Stimulated activated CD4-positive, alpha-beta T cell treated with anti-CD3 and anti-CD28 coated beads, Interleukin-2, amount 100 ng/mL, for 48 hours (primary cell): ENCODE data around the gene RASIP1.
"Not testable (repeated sequence)": the region's sequence is repeated elsewhere in the genome, so short reads cannot be mapped to it uniquely, and the experiment has no call there.

Experiments
- DNase-seq, 2 donors: peaks; one replicate each; pipeline ENCODE4 v3.0.0-alpha.2; 2020

RASIP1 gene

GRCh38 chr19:48740164-48740972, at the start of gene RASIP1:
RASIP1 (minus strand) TSS chr19:48740610; CDS start chr19:48740282, 328 bp downstream.
- no peak for DNase-seq

- DNase-seq = not testable (repeated sequence)
These were observed 46.9 kb upstream of the RASIP1 start for GRCh38 chr19:48787331-48787730.

GRCh38 chr19:48786422-48786821, 46.0 kb upstream of the RASIP1 start:
- not testable (repeated sequence) for DNase-seq

- DNase-seq = no peak
These were observed 44.1 kb upstream of the RASIP1 start for GRCh38 chr19:48784527-48784926.

- no peak for DNase-seq
These were observed 40.4 kb upstream of the RASIP1 start for GRCh38 chr19:48780631-48781391.

- DNase-seq = no peak
These were observed 39.2 kb upstream of the RASIP1 start for GRCh38 chr19:48779636-48780035.

GRCh38 chr19:48777720-48778119, 37.3 kb upstream of the RASIP1 start:
- no peak for DNase-seq

GRCh38 chr19:48777139-48777538, 36.7 kb upstream of the RASIP1 start:
- no peak for DNase-seq

GRCh38 chr19:48772503-48772953, 32.1 kb upstream of the RASIP1 start:
- no peak for DNase-seq

- DNase-seq = no peak
These were observed 30.5 kb upstream of the RASIP1 start for GRCh38 chr19:48770734-48771472.

GRCh38 chr19:48770266-48770665, 29.9 kb upstream of the RASIP1 start:
- no peak for DNase-seq

GRCh38 chr19:48768994-48769713, 28.7 kb upstream of the RASIP1 start:
- DNase-seq = no peak

- DNase-seq = not testable (repeated sequence)
These were observed 27.9 kb upstream of the RASIP1 start for GRCh38 chr19:48768171-48768753.

- not testable (repeated sequence) for DNase-seq
These were observed 25.4 kb upstream of the RASIP1 start for GRCh38 chr19:48765816-48766215.

GRCh38 chr19:48760504-48761205, 20.2 kb upstream of the RASIP1 start:
- no peak for DNase-seq

GRCh38 chr19:48757741-48758144, 17.3 kb upstream of the RASIP1 start:
- no peak for DNase-seq

- no peak for DNase-seq
These were observed 16.8 kb upstream of the RASIP1 start for GRCh38 chr19:48757089-48757675.

- no peak for DNase-seq
These were observed 16.3 kb upstream of the RASIP1 start for GRCh38 chr19:48756686-48757085.

GRCh38 chr19:48756212-48756611, 15.8 kb upstream of the RASIP1 start:
- no peak for DNase-seq

GRCh38 chr19:48755787-48756186, 15.4 kb upstream of the RASIP1 start:
- DNase-seq = no peak

- no peak for DNase-seq
These were observed 14.8 kb upstream of the RASIP1 start, which contains the start of gene FGF21 for GRCh38 chr19:48755084-48755641. FGF21 (plus strand) TSS chr19:48755524; CDS start chr19:48756237, 713 bp downstream.
